Keratinocyte (primary cell): ENCODE results near the gene B3GNT4. TPM values are rescaled to one million over a fixed set of nuclear protein-coding genes. Genes with fewer than 3 reads are reported as not detected.

ENCODE experiments used
- DNase-seq: peaks from one replicate; pipeline ENCODE4 v3.0.0-alpha.2; 2011; ENCODE audit warnings: low read depth, missing footprints, low spot score
- FAIRE-seq: peaks from 2 replicates; lab custom pipeline; 2011; peaks lifted over from hg19 to GRCh38; lab: Jason Lieb, UNC
- H2AFZ ChIP-seq: 2 replicates; pipeline ENCODE4 v1.6.0; 2012; ENCODE audit warnings: low read length, control low read depth, inconsistent platforms; ENCODE audit not compliant: control insufficient read depth
- H3K27ac ChIP-seq: 2 replicates; pipeline ENCODE4 v1.5.1; 2011; ENCODE audit warnings: low read length; ENCODE audit not compliant: control insufficient read depth, insufficient read depth
- H3K27me3 ChIP-seq: 3 replicates; pipeline ENCODE4 v1.6.0; 2011; ENCODE audit warnings: low read length; ENCODE audit not compliant: control insufficient read depth, insufficient read depth; ENCODE audit errors: extremely low read depth
- H3K36me3 ChIP-seq, 2 experiments: 2 replicates in 1 of 2; 3 replicates in 1 of 2; pipeline ENCODE4 v1.5.1; 2011; ENCODE audit warnings: low read length in 2 of 2, mild to moderate bottlenecking in 1 of 2; ENCODE audit not compliant: control insufficient read depth in 2 of 2, insufficient read depth in 2 of 2; ENCODE audit errors: extremely low read depth in 1 of 2
- H3K4me1 ChIP-seq: 3 replicates; pipeline ENCODE4 v1.5.1; 2011; ENCODE audit warnings: low read length; ENCODE audit not compliant: control insufficient read depth, insufficient read depth; ENCODE audit errors: extremely low read depth
- H3K4me2 ChIP-seq: 3 replicates; pipeline ENCODE4 v1.6.0; 2011; ENCODE audit warnings: low read depth, low read length; ENCODE audit not compliant: control insufficient read depth, insufficient read depth; ENCODE audit errors: extremely low read depth
- H3K4me3 ChIP-seq, 3 experiments: fragments of 200-600 bp in 1 of 3; sonication (generic) in 1 of 3; 2 replicates in 2 of 3; 3 replicates in 1 of 3; pipeline ENCODE4 v1.5.1; 2011 to 2016; ENCODE audit warnings: low read length in 3 of 3, mild to moderate bottlenecking in 3 of 3, control low read depth in 2 of 3, inconsistent platforms in 1 of 3, low read depth in 1 of 3, mixed read lengths in 1 of 3, mixed run types in 1 of 3, moderate library complexity in 1 of 3; ENCODE audit not compliant: control insufficient read depth in 2 of 3, insufficient read depth in 2 of 3; ENCODE audit errors: extremely low read depth in 1 of 3
- H3K79me2 ChIP-seq: 2 replicates; pipeline ENCODE4 v1.6.0; 2012; ENCODE audit warnings: low read length; ENCODE audit not compliant: control insufficient read depth, insufficient read depth
- H3K9ac ChIP-seq: 3 replicates; pipeline ENCODE4 v1.6.0; 2011; ENCODE audit warnings: low read length; ENCODE audit not compliant: control insufficient read depth, insufficient read depth; ENCODE audit errors: extremely low read depth
- H3K9me1 ChIP-seq: 3 replicates; pipeline ENCODE4 v1.6.0; 2011; ENCODE audit warnings: low read length; ENCODE audit not compliant: control insufficient read depth, insufficient read depth; ENCODE audit errors: extremely low read depth
- H3K9me3 ChIP-seq: 2 replicates; pipeline ENCODE4 v1.5.1; 2012; ENCODE audit warnings: low read depth, low read length; ENCODE audit not compliant: control insufficient read depth
- H4K20me1 ChIP-seq: 3 replicates; pipeline ENCODE4 v1.6.0; 2011; ENCODE audit warnings: low read length; ENCODE audit not compliant: control insufficient read depth, insufficient read depth; ENCODE audit errors: extremely low read depth
- CTCF ChIP-seq, 3 experiments: IDR thresholded peaks in 1 of 3; conservative IDR thresholded peaks in 1 of 3; optimal IDR thresholded peaks in 1 of 3; 2 replicates in 2 of 3; 3 replicates in 1 of 3; pipeline versions ENCODE3 to v1.5.1; 2011; ENCODE audit warnings: low read length in 3 of 3, mild to moderate bottlenecking in 3 of 3, moderate library complexity in 2 of 3, control low read depth in 1 of 3, inconsistent platforms in 1 of 3; ENCODE audit not compliant: insufficient read depth in 2 of 3; ENCODE audit errors: extremely low read depth in 1 of 3
- EZH2 ChIP-seq: IDR thresholded peaks from one replicate; pipeline ENCODE4 v1.6.1; 2012; ENCODE audit warnings: inconsistent platforms, mild to moderate bottlenecking, low read length, moderate library complexity
- dilution Hi-C: fragments of 300-500 bp; cut with MboI; formaldehyde crosslinking; loops from one replicate; pipeline ENCODE4 v1.7.0; 2020; ENCODE audit warnings: low sequenced_read_pairs; ENCODE audit not compliant: extremely low pct_ligation_motif_present
- polyA plus RNA-seq, 5 experiments: library from polyadenylated mRNA; depleted of rRNA in 3 of 5; stranded (reverse) in 3 of 5; stranded (forward) in 1 of 5; unstranded in 1 of 5; fragments of >200 nt; gene quantifications; 1 replicate in 1 of 5; 2 replicates in 3 of 5; 3 replicates in 1 of 5; pipeline versions ENCODE4 v1.2.1 to v1.2.3, GENCODE V29; 2011 to 2012; ENCODE audit warnings: missing spikeins in 2 of 5, low read depth in 1 of 5, low replicate concordance in 1 of 5

The B3GNT4 gene
- polyA plus RNA-seq, 1 donor (not counting 4 experiments of a cell fraction or from before 2014, with no cell fraction given) = 1.7 TPM

- H3K9ac ChIP-seq = no peak overlapping the region
- FAIRE-seq (no peak), DNase-seq (no peak)
- H3K4me2 ChIP-seq = no peak overlapping the region
- no peaks in the 10 kb centered on the region for H3K27me3 ChIP-seq
- H2AFZ ChIP-seq = no peak overlapping the region
- peaks cover 10 to 11% of the 10 kb centered on the region in 2 experiments for H3K36me3 ChIP-seq
- dilution Hi-C loops = no loop called here
- no peak for TF ChIP-seq CTCF (optimal IDR thresholded peaks at IDR 0.05 in 1 of 3, IDR thresholded peaks at IDR 0.05 in 1 of 3, conservative IDR thresholded peaks at IDR 0.05 in 1 of 3; ENCODE audit: extremely low read depth in 1 of 3, insufficient read depth in 2 of 3, low read length in 3 of 3)
- TF ChIP-seq EZH2 = no peak
- H3K4me3 ChIP-seq = no peak overlapping the region
- no peaks in the 10 kb centered on the region for H4K20me1 ChIP-seq
- no peak overlapping the region for H3K27ac ChIP-seq
- H3K79me2 ChIP-seq = peaks cover 33% of the 10 kb centered on the region
- H3K4me1 ChIP-seq = peaks cover 16% of the 10 kb centered on the region
- peaks cover 3% of the 10 kb centered on the region for H3K9me1 ChIP-seq
- H3K9me3 ChIP-seq = no peaks in the 10 kb centered on the region
Measured at GRCh38 chr12:122227341-122227740, 23.8 kb downstream of the B3GNT4 start.

GRCh38 chr12:122228092-122228491 is 24.6 kb downstream of the B3GNT4 start:
- H3K27me3 ChIP-seq = no peaks in the 10 kb centered on the region
- no peak overlapping the region for H3K9ac ChIP-seq
- no peaks in the 10 kb centered on the region for H4K20me1 ChIP-seq
- peaks cover 16% of the 10 kb centered on the region for H3K4me1 ChIP-seq
- H3K9me1 ChIP-seq = peaks cover 3% of the 10 kb centered on the region
- FAIRE-seq (no peak), DNase-seq (no peak)
- H3K9me3 ChIP-seq = no peaks in the 10 kb centered on the region
- H3K36me3 ChIP-seq = peaks cover 6 to 7% of the 10 kb centered on the region in 2 experiments
- H2AFZ ChIP-seq = no peak overlapping the region
- H3K27ac ChIP-seq = no peak overlapping the region
- dilution Hi-C loops = no loop called here
- peaks cover 26% of the 10 kb centered on the region for H3K79me2 ChIP-seq
- TF ChIP-seq CTCF (optimal IDR thresholded peaks at IDR 0.05 in 1 of 3, IDR thresholded peaks at IDR 0.05 in 1 of 3, conservative IDR thresholded peaks at IDR 0.05 in 1 of 3; ENCODE audit: extremely low read depth in 1 of 3, insufficient read depth in 2 of 3, low read length in 3 of 3) = no peak
- no peak for TF ChIP-seq EZH2
- H3K4me3 ChIP-seq = no peak overlapping the region
- H3K4me2 ChIP-seq = no peak overlapping the region
